SKM-1 (cell line): ENCODE measurements around the gene TIMM10B.

Experiments
- DNase-seq: peaks from one replicate; lab custom pipeline; 2025; ENCODE audit not compliant: unreplicated experiment; lab: John Stamatoyannopoulos, UW

Gene TIMM10B, protein sequence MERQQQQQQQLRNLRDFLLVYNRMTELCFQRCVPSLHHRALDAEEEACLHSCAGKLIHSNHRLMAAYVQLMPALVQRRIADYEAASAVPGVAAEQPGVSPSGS

DNA sequence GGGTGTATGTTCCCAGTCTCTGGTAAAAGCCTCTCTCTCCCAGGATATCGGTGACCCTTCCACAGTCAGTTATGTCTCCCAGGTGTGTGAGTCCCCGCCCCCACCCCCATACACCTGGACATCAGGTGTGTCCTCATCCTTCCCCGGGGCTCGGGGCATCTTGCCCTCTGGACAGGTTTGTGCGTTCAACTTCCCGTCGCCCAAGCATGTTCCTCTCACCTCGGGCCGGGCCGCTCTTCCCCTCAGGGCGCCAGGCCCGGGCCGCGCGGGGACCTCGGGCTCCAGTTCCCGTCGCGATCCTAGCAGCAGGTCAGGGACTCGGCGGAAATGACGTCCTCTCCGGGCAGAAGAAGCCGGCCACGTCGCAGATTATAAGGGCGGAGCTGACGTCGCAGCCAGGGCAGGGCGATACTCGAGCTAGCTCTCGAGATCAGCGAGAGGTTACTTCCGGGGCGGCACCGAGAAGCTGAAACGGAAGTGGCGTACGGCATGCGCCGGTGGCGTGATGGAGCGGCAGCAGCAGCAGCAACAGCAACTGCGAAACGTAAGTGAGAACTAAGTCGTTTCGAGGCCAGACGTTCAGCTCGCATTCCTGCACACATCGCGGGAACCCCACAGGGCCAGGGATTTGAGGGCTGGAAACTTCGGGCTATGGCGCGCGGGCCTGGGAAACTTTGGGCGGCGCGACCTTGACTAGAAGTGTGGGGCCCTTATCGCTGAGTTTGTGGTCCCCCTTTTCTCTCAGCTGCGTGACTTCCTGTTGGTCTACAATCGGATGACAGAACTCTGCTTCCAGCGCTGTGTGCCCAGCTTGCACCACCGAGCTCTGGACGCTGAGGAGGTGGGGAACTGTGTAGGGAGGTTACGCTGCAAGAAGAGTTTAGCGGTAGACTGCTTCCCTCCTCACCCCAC, at the start of gene TIMM10B, which contains the start of gene ARFIP2:
TIMM10B (plus strand) TSS at position 490 of the 912 bp plus-strand sequence; CDS start at position 506, 16 bp downstream.
ARFIP2 (minus strand) TSS at position 320 of the 912 bp plus-strand sequence. CDS start 910 bp downstream, outside the sequence.
- peak; percentile 96 for DNase-seq

DNA sequence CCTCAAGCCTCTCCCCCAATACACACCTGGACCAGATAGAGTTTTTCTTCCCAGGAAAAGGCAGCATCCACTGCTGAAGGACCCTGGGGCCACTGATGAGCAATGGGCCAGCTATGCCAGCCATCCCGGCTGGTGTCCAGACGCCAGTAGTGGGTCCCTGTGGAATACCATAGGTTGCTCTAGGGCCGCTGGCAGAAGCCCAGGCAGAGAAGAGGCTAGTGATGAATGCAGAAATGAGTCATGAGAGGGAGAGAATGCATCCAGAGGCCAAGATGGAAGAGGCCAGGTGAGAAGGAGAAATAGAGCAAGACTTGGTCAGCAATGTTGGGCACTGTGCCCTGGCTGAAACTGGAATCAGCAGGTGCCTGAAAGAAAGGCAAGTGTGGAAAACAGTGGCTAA, 49.4 kb upstream of the TIMM10B start:
- DNase-seq, result no peak

DNA sequence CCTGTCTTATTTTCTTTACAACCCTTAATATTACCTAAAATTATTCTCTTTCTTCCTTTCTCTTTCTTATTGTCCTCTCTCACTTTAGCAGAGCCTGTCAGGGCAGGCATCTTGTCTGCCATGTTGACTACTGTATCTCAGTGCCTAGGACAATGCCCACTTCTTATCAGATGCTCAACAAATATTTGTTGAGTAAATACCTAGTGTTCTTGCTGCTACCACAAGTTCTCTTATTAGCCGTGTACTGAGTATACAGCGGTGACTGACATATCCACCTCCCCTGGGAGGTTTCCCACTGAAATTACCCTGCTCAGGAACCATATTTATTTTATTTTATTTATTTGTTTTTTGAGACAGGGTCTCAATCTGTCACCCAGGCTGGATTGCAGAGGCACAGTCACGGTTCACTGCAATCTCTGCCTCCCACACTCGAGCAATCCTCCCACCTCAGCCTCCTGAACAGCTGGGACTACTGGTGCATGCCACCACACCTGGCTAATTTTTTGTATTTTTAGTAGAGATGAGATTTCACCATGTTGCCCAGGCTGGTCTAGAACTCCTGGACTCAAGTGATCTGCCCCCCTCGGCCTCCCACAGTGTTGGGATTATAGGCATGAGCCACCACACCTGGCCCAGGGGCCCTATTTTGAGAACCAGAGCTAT, 47.2 kb upstream of the TIMM10B start:
- no peak for DNase-seq

DNA sequence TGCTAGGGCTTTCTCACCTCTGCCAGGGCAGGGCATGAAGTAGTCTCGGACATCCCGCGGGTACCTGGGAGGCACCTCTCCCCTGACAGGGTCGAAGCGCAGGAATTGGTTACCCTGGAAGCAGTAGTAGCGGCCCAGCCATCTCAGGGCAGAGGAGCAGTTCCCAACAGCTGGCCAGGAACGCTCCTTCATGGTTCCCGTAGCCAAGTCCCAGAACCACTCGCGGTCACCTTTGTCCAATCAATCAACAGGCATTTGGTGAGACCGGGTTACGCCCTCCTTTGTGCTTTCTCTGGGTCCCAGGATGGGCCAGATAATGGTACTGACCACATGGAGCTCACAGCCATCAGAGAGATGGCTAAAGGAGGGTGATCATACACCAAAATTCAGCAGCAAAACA, 43.9 kb upstream of the TIMM10B start:
- no peak for DNase-seq

DNA sequence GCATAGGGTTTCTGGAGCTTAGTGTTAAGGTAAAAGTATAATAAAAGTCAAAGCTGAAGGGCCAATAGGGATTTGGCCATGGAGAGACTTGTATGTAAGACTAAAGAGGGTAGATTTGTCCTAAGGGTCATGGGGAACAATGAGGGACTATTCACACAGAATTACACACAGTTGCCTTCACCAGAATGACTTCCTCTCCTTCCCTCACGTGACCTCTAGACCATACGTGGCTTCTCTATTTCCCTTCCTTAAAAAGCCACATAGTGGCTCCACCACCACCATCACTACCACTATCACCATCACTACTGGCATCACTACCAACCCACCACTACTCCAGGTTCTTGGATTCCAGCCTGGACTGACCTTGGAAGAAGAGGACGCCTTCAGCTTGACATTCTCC, 43.3 kb upstream of the TIMM10B start:
- peak; percentile 92 for DNase-seq

DNA sequence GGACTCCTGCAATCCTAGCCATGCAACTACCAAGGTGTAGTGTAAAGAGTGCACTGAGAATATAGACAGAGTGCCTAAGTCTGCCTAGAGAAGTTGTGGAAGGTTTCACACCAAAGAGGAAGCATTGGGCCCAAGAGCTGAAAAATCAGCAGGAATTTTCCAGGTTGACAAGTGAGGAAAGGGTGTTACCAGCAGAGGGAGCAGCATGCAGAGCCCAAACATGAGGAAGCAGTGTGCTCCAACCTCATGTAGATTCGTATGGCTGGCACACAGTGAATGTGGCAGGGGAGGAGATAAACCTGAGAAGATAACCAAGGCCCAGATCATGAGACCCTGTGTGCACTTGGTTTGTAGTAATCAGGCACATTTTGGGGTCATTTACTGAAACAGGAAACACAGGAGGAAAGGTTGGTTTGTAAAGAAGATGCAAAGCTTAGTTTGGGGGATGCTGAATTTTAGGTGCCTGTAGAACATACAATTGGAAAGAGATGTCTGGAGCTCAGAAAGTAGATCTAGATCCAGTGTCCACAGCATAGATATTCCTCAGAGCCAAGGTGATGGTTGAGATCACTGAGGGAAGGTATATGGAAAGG, 42.2 kb upstream of the TIMM10B start:
- DNase-seq, result peak; percentile 79

DNA sequence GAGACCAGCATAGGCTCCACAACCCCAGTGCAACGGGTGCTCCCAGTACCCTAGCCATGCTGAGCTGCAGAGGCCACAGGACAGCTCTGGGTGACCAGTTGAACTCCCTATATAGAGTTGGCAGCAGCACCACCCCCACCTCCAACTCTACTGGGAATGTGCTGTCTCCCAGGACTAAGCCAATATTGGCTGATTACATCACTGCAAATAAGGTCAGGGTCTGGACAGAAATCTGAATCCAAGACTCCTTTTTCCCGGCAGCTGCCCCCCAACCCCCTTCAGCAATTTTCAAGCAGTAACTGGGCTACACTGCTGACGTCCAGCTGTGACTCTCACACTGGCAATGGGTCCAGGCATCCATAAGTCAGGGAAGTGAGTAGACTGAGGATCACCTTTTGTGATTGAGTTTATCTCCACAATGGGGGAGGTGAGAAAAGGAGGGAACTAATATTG, 40.4 kb upstream of the TIMM10B start, which contains the start of gene HPX:
HPX (minus strand) TSS at position 82 of the 453 bp plus-strand sequence; CDS start at position 58, 24 bp downstream.
- no peak for DNase-seq

DNA sequence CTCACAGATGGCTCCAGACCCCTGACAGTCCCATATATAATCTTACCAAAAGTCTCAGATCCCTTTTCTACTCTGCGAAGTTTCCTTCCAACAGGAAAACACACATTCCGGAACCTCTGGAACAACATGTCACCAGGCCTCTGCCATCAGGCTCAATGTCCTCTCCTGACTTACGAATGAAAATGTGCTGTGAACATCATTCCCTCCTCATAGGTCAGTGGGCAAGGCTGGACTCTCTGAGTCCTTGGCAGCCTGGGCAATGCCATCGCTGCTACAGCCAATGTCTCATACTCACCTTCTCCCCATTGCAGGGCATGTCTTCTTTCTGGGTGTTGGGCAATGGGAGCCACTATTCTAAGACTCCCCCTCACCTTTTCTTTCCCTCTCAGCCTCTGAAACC, 38.9 kb upstream of the TIMM10B start:
- DNase-seq, result no peak

DNA sequence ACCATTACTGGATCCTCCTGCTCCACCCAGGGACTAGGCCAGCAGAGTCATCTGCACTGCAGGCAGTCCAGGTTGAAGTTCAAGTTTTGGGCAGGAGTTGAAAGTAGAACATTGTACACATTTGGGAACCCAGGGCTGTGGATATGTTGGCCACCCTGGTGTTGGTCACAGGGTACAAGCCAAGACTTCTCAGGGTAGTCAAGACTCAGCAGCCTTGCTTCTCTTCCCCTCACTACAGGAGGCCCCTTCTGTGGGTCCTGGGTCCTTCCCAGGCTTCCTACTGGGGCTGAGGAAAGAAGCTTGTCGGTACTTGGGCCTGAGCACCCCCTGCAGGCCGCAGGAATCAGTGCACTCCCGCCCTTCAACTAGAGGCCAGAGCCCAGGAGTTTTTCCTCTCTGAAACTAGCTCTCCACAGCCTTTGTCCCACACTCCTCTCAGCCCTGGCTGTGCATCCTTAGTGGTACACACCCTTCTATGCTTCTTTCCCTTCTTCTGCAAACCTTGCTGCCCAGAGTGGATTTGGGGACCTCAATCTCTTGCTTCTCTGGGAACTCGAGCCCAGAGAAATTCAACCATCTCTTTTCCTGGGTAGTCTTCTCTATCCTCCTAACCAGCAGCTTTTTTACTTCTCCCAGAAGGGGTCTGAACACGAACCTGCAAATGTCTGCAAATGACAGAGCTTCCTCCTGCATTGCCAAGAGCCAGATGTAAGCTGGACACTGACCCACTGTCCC, 37.9 kb upstream of the TIMM10B start:
- DNase-seq, result peak; percentile 52

DNA sequence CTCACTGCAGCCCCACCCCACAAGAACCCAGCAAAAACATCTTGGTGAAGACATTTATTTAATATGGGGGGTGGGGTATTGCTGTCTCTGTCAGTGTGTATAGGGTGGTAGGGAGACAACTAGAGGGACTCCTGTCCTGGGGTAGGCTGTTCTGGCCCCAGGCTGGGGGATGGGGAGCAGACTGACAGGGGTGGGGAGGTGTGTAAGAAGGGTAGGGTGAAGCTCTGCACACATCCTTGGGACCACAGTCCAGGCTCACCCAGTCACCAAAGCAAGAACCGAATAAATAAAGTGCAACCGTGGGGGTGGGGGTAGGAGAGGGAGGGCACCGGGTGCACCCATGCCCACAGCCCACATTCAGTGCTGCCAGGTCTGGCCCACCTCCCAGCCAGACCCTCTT, 32.7 kb upstream of the TIMM10B start:
- DNase-seq, result no peak

DNA sequence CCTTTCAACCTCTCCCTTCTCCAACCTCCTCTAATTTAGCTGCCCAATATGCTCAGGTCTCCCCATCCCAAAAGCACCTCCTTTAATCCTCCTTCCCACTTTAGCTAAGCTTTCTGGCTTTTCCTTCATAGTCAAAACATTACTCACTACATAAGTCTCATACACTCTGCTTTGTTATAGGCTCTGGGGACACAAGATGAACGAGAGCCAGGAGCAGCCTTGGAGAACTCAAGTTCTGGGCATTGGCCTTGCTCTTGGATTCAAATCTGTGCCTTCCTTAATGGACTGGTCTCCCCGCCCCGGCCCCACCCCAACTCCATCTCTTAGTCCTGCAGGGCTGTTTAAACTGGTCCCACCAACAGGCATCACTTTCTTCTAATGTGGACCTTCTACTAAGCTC, 29.1 kb upstream of the TIMM10B start:
- no peak for DNase-seq

DNA sequence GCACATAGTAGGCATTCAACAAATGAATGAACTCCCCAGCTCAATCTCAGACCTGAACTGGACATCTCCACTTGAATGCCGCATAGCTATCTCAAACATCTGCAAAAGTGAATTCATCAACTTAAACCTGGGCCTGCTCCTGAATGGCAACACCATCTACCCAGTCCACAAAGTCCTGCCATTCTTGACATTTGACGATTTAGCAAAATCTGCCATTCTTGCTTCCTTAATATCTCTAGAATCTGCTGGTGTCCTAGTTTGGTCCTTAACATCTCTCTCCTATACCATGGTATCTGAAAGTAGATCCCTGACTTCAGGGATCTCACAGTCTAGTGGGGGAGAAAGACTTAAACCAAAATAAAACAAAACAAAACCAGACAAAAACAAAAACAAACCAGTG, 28.1 kb upstream of the TIMM10B start:
- no peak for DNase-seq

DNA sequence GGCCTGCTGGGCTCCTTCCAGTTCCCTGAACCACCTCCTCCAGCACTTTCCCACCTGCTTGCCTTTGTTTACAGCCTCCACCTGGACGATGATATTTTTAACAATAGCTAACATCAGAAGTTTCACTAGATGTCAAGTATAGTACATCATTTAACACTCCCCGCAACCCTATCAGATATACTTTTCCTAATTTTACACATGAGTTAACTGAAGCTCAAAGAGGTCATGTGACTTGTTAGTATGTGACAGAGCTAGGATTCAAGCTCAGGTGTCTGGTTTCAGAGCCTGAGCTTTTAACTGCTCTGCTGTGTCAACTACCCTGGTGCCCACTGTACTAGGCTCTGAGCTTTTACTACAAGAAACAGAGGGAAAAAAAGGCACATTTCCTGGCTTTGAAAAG, 26.2 kb upstream of the TIMM10B start:
- no peak for DNase-seq

DNA sequence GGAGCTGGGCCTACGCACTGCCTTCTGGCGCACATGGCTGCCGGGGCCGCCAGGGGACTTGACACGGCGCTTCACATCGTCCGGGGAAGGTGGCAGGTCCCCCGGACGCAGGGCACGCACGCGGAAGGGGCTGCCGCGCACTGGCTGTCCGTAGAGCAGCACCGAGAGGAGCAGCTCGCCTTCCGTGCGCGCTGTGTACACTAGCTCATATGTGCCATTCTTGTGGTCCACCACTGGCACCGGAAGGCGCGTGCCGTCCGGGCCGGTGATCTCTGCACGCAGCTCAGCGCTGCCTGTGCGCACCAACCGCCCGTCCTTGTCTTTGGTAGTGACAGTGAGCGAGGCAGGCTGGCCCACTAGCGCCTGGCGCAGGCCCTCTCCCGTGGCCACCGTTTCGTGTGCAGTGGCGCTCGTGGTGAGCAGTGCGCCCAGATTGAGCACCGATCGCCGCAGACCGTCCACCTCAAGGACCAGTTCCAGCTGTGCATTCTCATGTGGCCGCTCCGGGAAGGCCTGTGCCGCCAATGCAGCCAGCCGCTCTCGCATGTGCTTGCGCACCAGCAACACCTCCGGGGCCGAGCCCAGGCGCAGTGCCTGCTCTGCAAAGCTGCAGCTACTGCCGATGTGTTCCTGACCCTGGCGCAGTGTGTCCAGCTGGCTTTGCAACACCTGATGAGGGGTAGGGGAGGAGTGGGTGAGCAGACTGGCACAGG, 24.8 kb upstream of the TIMM10B start:
- no peak for DNase-seq

DNA sequence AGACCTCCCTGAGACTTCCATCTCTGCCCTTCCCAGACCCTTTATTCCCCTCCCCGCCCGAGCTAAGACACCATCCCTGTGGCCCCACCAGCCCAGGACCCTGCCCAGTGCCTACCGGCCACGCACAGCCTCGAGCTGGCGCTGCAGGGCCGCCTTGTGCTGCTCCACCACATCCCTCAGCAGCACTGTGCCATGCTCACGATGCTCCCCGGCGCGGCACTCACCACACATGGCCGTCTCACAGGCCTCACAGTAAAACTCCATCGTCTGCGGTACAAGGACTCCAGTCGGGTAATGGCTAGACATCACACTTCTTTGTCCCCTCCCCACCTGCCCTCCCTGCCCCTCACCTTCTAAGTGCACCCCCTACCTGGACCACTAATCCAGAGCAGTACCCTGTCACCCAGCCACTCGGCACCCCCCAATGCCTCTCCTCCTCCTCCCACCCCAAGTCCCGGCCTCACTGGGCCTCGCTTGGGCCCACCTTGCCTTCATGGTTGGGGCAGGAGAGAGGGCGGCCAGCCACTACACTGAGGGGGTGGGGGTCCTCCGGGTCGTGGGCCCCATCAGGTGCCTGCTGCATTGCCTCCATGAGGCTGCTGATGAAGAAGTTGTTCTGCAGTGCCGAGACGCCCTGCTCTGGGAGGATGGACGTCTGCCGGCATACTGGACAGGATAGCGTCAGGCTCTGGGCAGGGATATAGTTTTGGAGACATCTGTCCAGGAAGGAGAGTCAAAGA, 23.6 kb upstream of the TIMM10B start:
- DNase-seq, result no peak

DNA sequence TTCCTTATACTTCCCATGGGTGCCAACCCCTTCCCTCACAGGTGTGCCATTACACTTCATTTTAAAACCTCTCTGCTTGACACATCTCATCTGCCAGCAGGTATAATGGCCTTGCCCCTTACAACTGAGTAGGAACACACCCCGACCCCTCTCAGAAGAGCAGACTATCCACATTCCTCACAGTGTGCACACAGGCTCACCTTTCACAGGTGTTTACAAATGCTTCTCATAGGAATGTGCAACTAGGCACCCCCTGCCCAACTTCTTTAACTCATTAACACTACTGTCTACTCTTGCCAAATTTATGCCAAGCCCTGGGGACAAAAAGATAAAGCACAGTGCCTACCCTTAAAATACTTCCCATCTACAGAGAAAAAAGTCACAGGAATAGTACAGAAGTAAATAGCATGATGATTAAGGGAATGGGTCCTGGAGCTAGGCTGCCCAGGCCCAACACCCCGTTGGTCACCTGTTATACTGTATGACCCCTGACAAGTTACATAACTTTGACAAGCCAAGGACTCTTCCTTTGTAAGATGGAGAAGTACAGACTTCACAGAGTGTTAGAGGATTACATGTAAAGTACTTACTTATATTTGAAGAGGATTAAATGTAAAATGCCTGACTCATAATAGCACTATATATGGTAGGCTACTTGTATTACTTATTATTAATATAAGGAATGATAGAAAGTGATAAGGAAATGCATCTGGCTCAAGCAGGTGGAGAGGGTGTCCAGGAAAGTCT, 22.8 kb upstream of the TIMM10B start:
- no peak for DNase-seq

DNA sequence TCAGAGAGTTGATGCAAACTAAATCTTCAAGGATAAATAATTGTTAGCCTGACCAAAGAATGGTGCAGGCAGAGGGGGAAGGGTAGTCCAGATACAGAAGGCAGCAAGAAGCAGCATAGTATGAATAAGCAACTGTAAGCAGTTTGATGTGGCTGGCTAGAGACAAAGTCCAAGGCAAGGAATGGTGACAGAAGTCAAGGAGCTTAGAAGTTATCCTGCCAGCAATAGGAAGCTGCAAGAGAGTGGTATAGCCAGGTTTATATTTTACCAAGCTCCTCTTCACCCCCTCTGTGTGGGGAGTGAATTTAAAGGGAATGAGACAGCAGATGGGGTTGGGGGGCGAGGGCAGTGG, 22.2 kb upstream of the TIMM10B start:
- no peak for DNase-seq

DNA sequence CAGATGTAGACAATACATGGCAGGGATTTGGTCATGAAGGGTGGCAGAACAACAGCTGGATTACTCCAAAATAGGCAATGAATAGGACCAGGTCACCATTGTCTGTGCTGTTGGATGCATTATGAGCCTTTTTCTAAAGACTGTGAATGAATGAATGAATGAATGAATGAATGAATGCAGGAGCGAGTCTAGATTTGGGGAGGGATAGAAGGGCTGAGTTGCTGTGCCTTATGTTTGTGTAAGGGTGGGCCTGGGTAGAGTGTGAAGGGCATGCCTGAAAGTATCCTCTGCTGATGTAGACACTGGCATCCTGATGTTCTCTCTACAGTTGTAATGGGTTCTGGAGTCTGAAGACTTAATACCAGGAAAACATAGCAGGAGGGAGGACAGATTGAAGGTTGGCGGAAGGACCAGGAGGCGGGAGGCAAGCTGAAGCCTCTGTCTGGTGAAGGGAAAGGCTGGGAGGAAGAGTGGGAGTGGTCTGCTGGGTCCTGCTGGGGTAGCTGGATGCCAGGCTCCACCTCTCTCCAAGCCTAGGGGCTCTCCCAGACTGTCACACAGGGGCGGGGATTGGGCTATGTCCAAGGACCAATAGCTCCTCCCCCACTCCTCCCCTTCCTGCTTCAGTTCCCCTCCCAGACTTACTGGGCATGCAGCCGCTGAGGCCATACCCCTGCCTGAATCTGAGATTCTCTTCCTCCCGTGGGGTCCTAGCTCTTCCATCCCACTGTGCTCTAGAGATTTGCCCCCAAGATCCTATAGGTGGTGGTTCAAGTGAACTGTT, 12.4 kb upstream of the TIMM10B start:
- no peak for DNase-seq
